HG03460 (cell line): ENCODE results near the gene PITPNM3.
"Not testable (repeated sequence)": the region's sequence is repeated elsewhere in the genome, so short reads cannot be mapped to it uniquely, and the experiment has no call there.

Source experiments
- ATAC-seq: cut with Tn5 transposase; IDR thresholded peaks from one replicate; pipeline ENCODE4 v1.9.1; 2021; ENCODE audit not compliant: unreplicated experiment

The PITPNM3 gene

DNA sequence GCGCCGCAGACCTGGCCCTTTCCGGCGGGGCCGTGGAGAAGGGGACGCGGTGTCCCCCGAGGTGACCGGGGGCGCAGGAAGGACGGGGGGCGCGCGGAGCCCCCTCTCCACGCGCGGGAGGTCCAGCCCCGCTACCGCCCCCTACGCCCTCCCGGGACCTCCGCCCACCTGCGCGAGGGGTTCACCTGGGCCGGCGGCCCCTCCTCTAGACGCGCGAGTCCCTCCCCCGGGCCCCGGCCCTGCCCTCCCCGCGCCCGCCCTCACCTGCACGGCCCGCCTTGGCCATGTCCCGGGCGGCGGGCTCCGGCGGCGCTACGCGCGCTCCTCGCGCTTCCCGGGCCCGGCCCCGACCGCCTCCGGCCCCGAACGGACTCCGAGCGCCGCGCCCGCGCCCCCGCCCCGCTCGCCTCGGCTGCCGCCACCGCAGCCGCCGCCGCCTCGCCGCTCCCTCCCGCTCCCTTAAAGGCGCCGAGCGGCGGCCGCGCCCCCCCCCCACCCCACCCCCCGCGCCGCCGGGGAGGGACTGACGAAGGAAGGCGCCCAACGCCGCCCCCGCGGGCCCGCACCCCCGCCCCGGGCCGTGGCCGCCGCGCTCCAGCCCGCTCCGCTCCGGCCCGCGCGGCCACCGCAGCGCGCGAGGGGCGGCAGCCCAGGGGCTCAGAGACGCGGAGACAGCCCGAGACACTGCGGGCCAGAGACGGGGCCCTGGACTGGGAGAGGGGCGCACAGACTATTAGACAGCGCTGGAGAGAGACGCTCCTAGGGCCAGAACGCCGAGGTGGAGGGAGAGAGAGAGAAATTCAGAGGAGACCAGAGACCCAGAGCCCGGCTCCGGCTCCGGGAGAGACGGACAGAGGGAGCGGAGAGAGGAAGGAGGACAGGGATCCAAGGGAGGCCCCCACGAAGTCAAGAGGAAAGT lies at the start of gene PITPNM3:
PITPNM3 (minus strand) TSS at position 435 of the 919 bp plus-strand sequence; CDS start at position 286, 149 bp downstream.
- ATAC-seq = no peak

DNA sequence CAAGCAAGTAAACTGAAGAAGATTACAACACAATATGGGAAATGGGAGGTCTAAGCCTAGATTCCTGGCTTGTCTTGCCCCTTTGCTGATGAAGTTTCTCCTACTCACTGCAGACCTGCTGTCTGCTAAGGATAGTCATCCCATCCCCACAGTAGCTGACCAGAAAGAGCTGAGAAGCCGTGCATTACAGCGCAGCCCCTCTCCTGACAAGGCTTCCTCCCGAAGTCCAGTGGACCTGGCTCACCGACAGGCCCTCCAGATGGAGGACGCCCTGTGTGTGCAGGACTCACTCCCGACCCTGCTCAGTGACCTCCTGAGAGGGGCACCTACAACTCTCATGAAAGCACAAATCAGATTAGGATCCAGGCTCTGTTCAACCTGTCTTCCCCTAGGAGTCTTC lies 48.8 kb upstream of the PITPNM3 start:
- no peak for ATAC-seq

GRCh38 chr17:6603744-6604325 lies 47.5 kb upstream of the PITPNM3 start:
- ATAC-seq = no peak

- no peak for ATAC-seq
These were observed 45.8 kb upstream of the PITPNM3 start for GRCh38 chr17:6602141-6602540.

DNA sequence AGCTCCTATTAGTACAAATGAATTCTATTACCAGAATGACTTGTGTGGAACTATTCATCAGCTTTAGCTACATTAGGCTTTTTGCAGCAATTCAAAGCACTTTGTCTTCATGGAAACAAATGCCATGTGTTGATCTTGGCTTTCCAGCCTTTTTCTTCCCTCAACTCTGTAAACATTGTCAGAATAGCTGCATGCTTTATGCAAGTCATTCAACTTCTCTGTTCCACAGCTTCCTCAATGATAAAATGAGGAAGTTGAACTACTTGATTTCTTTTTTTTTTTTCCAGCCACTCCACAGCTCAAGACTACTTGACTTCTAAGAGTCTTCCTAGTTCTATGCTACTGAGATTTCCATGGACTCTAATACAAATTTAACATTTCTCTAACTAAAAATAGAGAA lies 43.0 kb upstream of the PITPNM3 start:
- ATAC-seq = no peak

DNA sequence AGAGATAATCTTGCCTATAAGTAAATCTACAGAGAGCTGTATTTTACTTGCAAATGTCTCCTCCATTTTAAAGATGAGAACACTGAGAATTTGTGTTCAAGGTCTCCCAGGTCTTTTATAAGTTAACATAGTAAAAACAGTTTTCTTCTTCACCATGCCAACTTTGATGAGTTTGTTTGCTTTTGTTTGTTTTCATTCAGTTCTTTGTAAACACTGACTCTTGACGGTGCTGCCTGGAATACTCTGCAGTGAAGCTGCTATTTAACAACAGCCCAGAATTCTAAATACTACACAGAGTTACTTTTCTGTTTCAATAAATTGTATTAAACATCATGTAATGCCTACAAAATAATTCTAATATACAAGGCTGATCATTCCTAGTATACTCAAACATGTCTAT lies 41.4 kb upstream of the PITPNM3 start:
- ATAC-seq = no peak

DNA sequence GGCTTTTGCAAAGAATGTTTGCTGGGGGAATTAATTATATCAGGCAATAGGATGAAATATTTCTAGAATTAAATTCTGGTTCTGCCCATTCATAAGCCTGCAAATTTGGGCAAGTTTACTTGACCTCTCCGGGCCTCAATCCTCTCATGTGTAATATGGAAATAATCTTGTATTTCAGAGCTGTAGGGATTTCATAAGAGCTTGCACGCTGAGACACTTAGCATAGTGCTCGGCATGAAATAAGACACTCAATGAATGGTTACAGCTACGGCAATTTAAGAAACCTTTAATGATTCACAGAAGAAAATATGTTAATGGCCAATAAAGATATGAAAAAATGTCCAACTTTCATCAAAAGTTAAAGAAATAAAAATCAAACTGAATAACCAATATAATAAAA lies 40.6 kb upstream of the PITPNM3 start:
- ATAC-seq = no peak

DNA sequence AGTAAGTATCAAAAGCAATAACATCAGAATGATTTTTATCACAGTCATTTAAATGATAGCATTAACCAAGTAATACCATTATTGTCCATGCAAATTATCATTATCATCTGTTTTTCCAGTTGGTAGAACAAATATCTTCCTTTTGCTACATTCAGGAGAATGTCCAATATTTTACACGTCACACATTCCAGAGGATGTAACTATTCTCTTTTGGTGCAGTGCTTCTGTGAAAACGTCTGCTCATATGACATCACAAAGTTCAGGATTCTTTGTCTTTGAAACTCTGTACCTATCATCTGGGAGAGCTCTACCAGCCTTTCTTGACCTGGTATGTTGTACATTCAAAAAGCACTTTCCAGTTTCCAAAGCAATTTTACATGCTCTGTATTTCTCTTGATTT lies 40.2 kb upstream of the PITPNM3 start:
- ATAC-seq = no peak

DNA sequence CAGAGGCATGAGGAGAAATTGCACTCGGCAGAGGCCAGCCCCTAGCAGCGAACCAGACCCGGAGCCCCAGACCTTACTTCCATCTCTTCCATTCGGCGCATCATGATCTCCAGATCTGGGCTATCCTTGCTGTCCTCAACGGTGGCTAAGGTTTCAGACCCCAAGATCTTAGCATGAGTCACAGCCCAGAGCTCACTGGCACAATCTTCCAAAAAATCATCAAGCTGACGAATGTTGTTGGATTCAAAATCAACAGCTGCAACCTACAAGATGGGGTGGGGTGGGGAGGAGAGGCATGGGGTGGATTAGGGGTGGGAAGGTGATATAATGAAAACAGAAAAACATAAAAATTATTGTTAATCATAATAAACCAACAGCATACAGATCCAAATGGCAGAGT lies 39.7 kb upstream of the PITPNM3 start:
- no peak for ATAC-seq

DNA sequence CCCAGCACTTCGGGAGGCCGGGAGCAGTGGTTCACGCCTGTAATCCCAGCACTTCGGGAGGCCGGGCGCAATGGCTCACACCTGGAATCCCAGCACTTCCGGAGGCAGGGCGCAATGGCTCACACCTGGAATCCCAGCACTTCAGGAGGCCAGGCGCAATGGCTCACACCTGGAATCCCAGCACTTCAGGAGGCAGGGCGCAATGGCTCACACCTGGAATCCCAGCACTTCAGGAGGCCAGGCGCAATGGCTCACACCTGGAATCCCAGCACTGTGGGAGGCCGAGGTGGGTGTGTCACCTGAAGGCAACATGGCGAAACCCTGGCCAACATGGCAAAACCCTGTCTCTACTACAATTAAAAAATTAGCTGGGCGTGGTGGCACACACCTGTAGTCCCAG lies 37.0 kb upstream of the PITPNM3 start:
- not testable (repeated sequence) for ATAC-seq

- ATAC-seq = no peak
These were observed 35.8 kb upstream of the PITPNM3 start for GRCh38 chr17:6592173-6592572.

- no peak for ATAC-seq
These were observed 35.3 kb upstream of the PITPNM3 start for GRCh38 chr17:6591599-6592158.

- ATAC-seq = no peak
These were observed 33.1 kb upstream of the PITPNM3 start for GRCh38 chr17:6589266-6589946.

DNA sequence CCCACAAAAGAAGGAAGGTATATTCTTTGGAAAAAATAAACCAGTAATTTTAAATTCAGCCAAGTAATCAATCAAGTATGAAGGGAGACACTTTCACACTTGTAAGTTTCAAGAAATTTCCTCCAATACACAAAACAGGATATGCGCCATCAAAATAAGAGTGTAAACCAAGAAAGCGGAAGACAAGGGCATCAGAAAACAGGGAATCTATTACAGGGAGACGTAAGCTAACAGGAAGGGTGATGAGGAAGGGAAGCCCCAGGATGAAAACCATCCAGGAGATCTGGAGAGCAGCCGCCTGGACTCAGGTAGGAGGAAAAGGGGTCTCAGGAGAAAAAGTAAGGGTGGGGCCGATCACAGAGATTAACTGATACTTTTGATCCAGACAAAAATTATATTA lies 31.8 kb upstream of the PITPNM3 start:
- ATAC-seq = no peak

GRCh38 chr17:6587310-6587709 lies 31.0 kb upstream of the PITPNM3 start:
- no peak for ATAC-seq

- no peak for ATAC-seq
These were observed 27.1 kb upstream of the PITPNM3 start for GRCh38 chr17:6583411-6583810.

GRCh38 chr17:6580625-6581024 lies 24.3 kb upstream of the PITPNM3 start:
- no peak for ATAC-seq

DNA sequence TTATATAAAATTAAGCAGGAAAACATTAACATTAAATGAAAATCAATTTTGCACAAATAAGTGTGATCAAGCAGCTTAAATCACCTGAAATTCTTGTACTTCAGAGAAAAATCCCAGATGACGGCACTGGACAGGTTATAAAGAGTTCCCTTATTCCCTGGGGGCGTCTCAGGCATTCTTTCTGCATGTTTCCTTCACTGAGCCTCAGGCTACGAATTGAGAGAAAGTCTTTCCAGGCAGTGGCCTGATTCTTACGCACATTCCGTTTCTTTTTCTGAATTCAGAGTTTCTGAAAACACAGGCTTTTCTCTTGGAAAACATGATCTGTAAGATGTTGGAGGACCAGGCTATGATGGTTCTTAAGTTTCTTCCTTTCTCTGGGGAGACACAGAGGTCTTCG lies 22.1 kb upstream of the PITPNM3 start:
- no peak for ATAC-seq

- no peak for ATAC-seq
These were observed 21.4 kb upstream of the PITPNM3 start for GRCh38 chr17:6577686-6578263.

DNA sequence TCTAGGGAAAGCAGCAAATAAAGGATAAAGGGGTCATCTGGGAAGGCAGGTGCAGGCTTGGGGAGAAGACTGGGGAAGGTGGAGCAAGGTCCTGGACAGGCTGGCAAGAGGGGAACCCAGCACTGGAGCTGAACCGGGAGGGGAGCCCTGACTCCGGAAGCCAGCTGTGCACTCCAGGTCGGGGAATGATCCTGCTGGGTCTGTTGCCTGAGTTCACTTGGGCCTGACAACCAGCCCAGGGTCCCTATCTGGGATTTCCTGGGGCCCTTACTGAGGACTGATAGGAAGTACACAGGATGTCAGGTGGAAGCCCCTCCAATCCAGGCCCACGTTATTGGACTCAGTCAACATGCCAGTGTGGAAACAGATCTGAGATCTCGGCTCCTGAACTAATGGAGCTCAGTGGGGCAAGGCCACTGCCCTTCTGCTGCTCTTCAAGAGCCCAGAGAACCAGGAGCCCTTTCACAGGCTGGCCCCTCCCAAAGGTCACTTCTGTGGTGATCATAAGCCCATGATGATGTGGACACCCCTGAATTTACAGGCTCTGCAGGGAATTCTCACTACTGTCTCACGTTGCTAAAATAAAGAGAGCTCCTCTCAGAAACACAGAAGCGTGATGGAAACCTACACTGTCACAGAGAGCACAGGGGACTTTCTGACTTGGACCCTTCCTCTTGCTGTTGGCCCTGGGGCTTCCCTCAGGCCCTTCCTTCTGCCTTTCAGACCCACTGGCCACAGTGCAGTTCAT lies 19.9 kb upstream of the PITPNM3 start:
- ATAC-seq = no peak

GRCh38 chr17:6575596-6575988 lies 19.2 kb upstream of the PITPNM3 start:
- no peak for ATAC-seq
